ENCODE measurements around the gene ST3GAL4. TPM values are rescaled to one million over a fixed set of nuclear protein-coding genes. Genes with fewer than 3 reads are reported as not detected.
"Not testable (repeated sequence)": the region's sequence is repeated elsewhere in the genome, so short reads cannot be mapped to it uniquely, and the experiment has no call there.

ST3GAL4 gene
- total RNA-seq, 1 donor from 2014 or later: 30.1 TPM

DNA sequence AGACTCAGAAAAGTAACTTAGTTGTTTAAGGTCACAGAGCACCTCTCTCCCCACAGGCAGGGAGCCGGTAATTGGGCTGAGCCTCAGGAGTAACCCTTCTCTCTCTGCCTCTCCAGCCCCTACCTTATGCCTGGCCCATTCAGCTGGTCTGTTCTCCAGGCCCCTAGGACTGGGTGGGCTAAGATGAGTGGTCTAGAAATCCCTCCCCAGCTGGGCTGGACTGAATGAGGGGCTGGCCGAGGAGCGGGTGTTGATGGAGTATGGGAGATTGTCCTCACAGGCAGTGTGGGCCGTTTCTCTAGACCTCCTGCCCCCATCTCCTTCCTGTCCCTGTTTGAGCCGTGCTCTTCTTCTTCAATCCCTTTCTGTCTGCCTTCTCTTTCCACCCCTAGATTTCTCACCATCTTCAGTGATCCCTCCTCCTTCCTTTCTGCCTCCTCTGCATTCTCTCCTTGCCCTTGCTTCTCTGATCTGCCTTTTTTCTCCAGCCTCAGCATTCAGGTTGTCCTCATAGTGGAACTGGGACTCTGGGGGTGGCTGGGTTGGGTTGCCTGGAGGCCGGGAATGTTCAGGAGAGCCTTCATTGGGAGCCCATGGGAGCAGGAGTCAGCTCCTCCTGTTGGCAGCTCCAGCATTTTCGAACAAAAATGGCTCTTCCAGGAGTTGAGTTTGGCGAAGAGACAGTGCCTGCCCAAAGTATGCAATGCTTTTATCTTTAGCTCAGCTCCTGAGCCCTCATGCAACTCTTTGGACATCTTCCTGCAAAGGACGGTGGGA, 7.6 kb downstream of the ST3GAL4 start:
- no peak for DNase-seq (ENCODE audit: low spot score)

GRCh38 chr11:126363706-126364248, 8.3 kb downstream of the ST3GAL4 start:
- no peak for DNase-seq (ENCODE audit: low spot score)

GRCh38 chr11:126364735-126365134, 9.2 kb downstream of the ST3GAL4 start:
- DNase-seq (ENCODE audit: low spot score): not testable (repeated sequence)

DNA sequence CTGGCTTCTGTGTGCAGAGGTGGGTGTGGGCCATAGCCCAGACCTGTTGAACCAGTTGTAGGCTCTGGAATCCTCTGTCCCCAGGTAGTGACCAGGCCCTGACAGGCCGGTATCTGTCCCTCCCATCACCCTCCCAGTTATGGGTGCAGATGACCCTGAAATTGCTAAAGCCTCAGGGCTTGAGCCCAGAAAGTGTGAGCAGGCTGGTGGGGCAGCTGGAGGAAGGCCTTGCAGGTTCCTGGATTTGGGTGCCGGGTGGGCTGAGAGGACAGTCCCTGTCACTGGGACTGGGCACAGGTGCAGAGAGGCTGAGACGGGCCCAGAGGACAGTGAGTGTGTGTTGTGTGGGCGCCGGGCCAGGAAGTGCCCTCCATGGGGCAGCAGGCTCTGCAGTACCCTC, 10.0 kb downstream of the ST3GAL4 start:
- DNase-seq (ENCODE audit: low spot score): not testable (repeated sequence)

GRCh38 chr11:126366064-126366822, 10.8 kb downstream of the ST3GAL4 start:
- no peak for DNase-seq (ENCODE audit: low spot score)

GRCh38 chr11:126366823-126367654, 11.6 kb downstream of the ST3GAL4 start:
- not testable (repeated sequence) for DNase-seq (ENCODE audit: low spot score)

DNA sequence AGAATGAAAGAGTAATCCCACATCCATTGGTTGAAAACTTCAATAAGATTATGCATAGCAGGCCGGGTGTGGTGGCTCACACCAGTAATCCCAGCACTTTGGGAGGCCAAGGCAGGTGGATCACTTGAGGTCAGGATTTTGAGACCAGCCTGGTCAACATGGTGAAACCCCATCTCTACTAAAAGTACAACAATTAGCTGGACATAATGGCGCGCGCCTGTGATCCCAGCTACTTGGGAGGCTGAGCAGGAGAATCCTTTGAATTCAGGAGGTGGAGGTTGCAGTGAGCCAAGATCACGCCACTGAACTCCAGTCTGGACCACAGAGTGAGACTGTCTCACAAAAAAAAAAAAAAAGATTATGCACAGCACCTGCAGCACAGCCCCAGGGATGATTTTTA, 12.3 kb downstream of the ST3GAL4 start:
- not testable (repeated sequence) for DNase-seq (ENCODE audit: low spot score)

DNA sequence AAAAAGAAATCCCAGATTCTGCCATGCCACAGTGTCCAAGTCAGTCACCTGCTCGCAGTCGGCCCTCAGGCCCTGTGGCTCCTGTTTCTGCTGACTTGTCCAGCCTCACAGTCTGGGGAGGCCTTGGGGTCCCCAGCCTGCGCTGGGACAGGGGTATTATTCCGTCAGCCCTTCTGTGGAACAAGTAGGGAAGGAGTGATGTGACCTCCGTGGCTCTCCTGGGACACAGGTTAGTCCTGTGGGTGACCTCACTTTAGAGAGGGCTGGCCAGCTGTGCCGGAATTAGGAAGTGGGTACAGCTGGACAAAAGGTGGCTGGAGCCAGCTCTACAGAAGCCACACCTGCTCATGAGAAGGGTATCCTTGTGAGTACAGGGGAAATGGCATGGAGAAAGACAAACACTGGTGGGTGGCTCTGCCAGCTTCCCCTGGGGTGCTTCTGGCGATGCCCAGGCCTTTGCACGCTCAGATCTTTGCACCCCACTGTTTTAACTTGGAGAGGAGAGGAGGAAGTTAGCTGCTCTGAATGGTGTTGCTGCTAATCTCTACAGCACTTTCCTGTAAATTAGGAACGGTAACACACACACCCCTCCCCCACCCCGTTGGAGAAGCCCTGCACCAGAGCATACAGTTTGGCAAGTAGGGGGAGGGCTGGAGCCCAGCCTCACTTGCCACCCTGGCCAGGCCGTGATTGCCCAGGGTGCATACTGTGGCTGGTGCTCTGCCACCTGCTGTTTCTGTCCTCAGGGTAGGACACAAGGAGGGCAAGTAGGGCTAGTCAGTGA, 13.0 kb downstream of the ST3GAL4 start:
- DNase-seq (ENCODE audit: low spot score): not testable (repeated sequence)

DNA sequence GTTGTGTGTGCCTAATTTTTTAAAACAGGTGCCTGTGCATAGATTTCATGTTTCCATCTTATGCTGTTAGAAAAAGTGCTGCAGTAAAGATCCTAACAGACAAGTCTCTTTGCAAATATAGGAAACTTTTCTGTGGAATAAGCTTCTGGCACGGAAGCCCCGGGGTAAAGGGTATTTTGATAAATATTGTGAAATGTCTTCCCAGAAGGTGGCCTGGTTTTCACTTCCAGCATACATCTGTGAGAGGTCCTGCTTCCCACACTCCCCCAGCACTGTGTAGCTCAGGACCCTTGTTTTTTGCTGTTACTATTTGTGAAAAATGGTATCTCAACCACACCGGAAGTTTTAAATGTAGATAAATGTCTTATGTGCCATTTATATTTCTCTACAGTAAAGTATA, 14.5 kb downstream of the ST3GAL4 start:
- DNase-seq (ENCODE audit: low spot score): no peak

GRCh38 chr11:126371595-126371994, 16.1 kb downstream of the ST3GAL4 start:
- no peak for DNase-seq (ENCODE audit: low spot score)

DNA sequence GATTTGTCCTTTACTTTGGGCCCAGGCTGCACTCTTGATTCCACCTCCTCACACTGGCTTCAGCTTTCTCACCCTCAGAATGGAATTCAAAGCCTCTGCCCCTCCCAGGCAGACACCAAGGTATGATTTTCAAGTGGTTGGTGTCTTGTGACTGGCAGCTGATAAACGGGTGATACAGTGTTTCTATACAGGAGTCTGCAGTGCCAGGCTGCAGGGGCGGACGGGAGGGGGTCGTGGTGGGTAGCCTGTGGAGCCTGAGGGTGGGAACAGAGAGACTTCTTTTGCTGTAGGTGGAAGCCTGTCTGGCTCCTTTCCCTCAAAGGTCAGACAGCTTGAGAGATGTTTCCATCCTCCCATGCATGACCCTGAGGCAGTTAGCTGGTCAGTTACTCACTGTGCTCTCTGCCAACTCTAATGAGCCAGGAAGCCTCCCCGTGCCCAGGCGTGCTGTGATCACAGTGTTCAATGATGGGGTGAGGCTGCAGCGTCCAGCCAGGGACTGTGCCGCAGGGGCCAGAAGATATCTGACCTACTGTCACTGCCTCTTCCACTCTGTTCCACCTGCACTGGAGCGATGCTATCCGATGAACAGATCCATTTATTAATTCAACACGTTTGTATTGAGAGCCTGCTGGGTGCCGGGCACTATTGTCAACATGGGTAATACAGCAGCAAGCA, 18.0 kb downstream of the ST3GAL4 start:
- DNase-seq (ENCODE audit: low spot score): not testable (repeated sequence)

GRCh38 chr11:126374562-126375300, 19.2 kb downstream of the ST3GAL4 start:
- DNase-seq (ENCODE audit: low spot score): not testable (repeated sequence)

DNA sequence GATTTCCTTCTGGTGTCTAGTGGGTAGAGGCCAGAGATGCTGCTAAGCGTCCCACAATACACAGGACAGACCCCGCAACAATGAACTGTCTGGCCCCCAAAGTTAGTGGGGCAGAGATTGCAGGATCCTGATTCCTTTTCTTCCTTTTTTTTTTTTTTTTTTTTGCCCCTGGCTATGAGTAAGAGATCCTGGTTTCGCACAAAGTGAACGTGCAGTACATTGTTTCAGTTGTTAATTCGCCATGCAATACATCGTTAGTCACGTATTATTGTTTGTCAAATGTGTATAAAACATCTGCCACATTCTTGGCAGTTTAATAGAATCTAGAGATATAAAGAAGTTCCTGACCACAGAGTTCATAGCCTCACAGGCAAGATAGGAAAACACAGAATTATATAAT, 20.2 kb downstream of the ST3GAL4 start:
- no peak for DNase-seq (ENCODE audit: low spot score)

DNA sequence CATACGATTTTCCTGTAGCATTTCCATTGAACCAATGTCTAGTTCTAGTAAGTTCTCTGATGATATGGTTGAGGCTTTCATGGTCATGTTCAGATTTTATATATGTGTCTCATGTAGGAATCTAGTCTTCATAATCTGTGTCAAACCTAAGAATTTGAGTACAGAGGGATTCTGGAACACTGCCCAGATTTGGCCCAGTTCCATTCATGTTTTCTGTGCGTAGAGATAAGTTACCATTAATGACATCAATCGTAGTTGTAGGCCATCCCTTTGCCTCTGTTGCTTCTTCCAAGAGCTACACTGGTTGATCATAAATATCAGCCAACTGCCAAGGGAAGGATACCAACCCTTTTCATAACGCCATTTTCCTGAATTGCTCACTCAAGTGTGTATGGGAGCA, 23.3 kb downstream of the ST3GAL4 start:
- DNase-seq (ENCODE audit: low spot score): peak; percentile 73

DNA sequence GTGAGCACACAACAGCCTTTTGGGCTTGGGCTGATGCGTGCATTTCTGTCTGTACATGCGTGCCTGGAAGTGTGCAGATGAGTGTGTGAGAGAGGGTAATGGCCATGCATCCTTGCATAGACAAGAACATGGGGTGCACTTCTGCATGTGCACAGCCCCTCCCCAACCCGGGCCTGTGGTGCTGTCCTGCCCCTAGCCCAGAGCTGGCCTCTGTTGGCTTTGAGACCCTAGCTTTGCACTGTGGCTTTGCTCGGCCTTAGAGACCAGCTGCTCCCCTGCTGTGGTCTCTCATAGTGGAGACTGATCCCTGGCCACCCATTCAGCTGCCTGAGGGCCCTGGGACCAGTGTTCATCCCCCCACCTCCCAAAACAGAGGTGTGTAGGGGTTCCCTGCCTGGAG, 25.4 kb downstream of the ST3GAL4 start:
- no peak for DNase-seq (ENCODE audit: low spot score)

DNA sequence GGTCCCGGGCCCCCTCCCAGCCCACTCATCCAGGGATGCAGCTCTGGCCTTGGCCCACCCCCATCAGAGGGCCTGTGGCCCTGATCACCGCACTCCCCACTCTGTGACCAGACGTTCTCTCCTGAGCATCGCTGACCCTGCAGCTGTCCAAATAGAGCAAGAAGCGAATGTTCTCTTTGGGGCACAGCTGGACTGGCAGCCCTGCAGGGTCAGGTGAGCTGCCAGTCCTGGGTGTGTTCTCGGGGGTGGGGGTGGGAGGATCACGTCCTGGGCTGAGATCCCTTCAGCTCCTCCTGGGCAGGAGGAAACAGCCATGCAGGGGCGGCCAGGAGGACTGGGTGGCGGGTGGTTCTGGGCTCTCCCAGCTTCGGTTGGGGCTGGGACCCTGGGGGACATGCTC, 26.5 kb downstream of the ST3GAL4 start:
- not testable (repeated sequence) for DNase-seq (ENCODE audit: low spot score)

DNA sequence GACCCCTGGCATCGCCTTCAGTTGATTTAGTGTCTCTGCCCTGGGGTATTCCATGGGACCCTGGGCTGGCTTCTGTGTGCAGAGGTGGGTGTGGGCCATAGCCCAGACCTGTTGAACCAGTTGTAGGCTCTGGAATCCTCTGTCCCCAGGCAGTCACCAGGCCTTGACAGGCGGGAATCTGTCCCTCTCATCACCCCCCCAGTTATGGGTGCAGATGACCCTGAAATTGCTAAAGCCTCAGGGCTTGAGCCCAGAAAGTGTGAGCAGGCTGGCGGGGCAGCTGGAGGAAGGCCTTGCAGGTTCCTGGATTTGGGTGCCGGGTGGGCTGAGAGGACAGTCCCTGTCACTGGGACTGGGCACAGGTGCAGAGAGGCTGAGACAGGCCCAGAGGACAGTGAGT, 27.2 kb downstream of the ST3GAL4 start:
- DNase-seq (ENCODE audit: low spot score): not testable (repeated sequence)

GRCh38 chr11:126383339-126384335, 28.2 kb downstream of the ST3GAL4 start:
- DNase-seq (ENCODE audit: low spot score): no peak

Measured in umbilical cord (tissue), 2 donors.